Glomerular visceral epithelial cell (primary cell): ENCODE measurements around the gene RNASE4.
A peak's percentile ranks its signal among the peaks of the same experiment; 100 is the strongest.
"Not testable (repeated sequence)": the region's sequence is repeated elsewhere in the genome, so short reads cannot be mapped to it uniquely, and the experiment has no call there.

Experiments
- DNase-seq: peaks from one replicate; pipeline ENCODE4 v3.0.0-alpha.2; 2016; ENCODE audit errors: extremely low spot score

Gene RNASE4

GRCh38 chr14:20698934-20699333 lies 14.6 kb downstream of the RNASE4 start:
- no peak for DNase-seq

- DNase-seq = no peak
Measured at GRCh38 chr14:20699931-20700330, 15.6 kb downstream of the RNASE4 start.

DNA sequence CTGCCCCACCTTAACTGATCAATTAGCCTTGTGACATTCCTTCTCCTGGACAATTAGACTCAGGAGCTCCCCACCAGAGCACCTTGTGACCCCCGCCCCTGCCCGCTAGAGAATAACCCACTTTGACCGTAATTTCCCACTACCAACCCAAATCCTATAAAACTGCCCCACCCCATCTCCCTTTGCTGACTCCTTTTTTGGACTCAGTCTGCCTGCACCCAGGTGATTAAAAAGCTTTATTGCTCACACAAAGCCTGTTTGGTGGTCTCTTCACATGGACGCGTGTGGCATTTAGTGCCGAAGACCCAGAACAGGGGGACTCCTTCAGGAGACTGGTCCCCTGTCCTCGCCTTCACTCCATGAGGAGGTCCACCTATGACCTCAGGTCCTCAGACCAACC lies 16.6 kb downstream of the RNASE4 start:
- not testable (repeated sequence) for DNase-seq

- DNase-seq = no peak
Measured at GRCh38 chr14:20706657-20707355, 22.4 kb downstream of the RNASE4 start.

GRCh38 chr14:20707622-20708021 lies 23.3 kb downstream of the RNASE4 start:
- DNase-seq = no peak

- no peak for DNase-seq
Measured at GRCh38 chr14:20711261-20711660, 26.9 kb downstream of the RNASE4 start.

- DNase-seq = no peak
Measured at GRCh38 chr14:20711685-20712084, 27.3 kb downstream of the RNASE4 start.

- DNase-seq = no peak
Measured at GRCh38 chr14:20712904-20713303, 28.5 kb downstream of the RNASE4 start.

DNA sequence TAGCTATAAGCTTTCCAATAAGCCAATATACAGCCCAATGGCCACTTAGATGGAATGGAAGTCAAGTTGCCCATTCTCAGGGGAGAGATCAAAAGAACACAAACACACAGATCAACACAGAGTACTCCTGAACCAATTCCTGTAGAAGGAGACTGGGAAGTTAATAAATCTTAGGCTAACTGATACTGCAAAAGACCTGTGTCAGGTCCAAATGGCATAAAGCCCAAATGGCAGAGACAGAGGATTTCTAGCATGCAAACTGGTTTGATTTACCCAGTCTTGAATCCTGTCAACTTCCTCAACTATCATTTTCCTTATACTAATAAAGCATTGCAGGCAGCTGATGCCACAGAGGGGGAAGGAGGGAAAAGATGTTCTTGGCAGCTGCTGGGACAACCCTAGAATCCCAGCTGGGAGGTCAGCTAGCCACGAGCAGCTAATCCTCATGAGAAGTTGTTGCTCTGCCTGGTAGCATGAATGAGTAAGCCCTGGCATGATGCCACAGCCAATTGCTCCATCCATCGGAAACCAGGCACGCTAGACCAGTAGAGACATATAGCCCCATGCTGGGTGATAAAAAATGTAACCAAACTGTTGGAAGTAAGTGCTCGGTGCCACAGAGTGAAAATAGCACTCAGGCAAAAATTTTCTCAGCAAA lies 30.4 kb downstream of the RNASE4 start:
- DNase-seq = peak; percentile 65

- no peak for DNase-seq
Measured at GRCh38 chr14:20719777-20720176, 35.4 kb downstream of the RNASE4 start.

DNA sequence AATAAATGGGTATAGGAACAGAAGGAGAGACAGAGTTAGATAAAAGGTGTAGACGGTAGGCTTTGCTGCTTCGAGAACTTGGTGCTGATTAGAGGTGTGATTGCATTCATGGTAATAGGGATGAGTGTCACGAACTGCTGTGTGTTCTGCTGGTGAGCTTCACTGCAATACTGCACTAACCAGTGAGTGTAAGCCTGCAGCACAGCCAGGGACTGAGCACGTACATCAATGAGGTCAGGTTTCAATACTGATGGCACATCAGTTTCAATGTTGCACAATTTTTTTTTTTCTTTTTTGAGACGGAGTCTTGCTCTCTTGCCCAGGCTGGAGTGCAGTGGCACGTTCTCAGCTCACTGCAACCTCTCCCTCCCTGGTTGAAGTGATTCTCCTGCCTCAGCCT lies 36.4 kb downstream of the RNASE4 start:
- no peak for DNase-seq

GRCh38 chr14:20722016-20722415 lies 37.7 kb downstream of the RNASE4 start:
- no peak for DNase-seq

- DNase-seq = no peak
Measured at GRCh38 chr14:20723488-20723887, 39.1 kb downstream of the RNASE4 start.

DNA sequence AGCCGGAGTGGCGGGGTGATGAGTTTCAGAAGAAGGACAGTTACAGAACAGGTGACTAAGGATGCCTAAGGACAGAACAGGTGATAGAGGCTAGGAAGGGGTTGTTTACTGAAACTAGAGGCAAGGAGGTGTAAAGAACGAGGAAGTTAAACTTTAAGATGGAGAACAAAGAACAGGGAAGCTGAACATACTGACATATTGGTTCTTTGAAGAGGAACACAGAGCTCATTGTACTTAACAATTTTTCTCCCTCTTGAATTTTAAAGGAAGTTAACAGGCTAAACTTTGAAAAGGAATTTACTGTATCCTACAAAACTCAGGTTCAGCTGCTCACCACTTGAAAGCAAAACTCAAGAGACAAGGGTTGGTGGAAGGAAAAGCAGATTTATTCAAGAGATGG lies 41.8 kb downstream of the RNASE4 start:
- DNase-seq = not testable (repeated sequence)

- no peak for DNase-seq
Measured at GRCh38 chr14:20726531-20726930, 42.2 kb downstream of the RNASE4 start.

DNA sequence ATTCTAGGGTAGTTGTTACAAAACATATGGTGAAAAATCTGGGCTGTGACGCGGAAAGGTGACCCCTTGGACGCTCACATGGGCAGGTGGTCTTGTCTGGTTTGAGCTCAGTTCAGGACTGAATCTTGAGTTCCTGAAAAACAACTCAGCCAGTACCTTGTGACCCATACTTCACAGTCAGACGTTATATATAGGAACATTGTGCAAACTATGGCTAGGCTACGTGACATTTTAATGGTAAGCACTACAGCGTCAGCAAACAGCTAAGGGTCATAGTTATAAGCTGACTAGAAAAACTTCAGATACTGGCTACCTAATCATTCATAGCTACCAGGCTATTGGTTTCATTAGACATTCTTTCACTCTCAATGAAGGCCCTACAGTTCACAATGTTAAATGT lies 46.5 kb downstream of the RNASE4 start:
- no peak for DNase-seq

DNA sequence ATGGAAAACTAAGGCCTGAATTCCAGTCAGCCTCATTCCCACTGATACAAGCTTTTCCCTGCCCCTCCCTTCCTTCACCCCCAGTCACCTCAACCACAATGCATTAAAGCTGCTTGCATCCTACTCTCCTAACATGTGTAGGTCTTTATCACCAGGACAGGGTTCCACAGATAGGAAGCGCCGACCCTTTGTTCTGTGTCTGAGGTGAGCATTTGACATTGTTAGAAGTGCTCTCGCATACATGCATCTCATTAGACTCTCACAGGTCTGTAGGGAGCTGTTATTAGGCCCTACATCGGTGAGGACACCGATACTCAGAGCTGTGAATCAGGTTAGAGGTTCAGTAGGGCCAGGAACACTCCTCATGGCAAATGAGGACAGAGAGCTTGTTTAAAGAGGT lies 48.1 kb downstream of the RNASE4 start:
- DNase-seq = no peak

DNA sequence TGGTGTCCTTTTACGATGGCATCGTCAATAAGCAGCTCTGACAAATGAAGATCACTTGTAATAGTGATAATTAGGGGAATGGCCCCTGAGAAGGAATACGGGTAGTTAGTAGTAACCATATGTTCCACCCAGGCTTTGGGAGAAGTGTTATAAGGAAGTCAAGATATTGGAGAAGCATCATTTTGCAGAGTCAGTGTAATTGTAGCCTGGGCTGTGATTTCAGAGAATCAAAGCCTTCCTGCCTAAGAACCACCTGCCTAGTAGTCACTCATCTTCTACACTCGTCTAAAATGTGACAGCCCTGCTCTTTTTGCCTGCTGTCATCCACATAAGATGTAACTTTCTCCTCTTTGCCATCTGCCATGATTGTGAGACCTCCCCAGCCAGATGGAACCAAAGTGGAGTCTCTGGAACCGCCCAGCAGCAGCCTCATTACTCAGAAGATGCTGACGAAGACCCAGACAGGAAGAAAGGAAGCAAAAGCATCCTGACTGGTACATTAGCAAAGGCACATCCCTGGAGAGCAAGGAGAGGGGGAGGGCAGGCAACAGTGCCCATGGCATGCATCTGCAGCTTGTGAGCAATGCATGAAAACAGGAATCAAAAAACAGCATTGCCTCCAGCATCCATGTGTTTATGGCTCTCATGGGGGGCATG lies 48.7 kb downstream of the RNASE4 start:
- DNase-seq = no peak

DNA sequence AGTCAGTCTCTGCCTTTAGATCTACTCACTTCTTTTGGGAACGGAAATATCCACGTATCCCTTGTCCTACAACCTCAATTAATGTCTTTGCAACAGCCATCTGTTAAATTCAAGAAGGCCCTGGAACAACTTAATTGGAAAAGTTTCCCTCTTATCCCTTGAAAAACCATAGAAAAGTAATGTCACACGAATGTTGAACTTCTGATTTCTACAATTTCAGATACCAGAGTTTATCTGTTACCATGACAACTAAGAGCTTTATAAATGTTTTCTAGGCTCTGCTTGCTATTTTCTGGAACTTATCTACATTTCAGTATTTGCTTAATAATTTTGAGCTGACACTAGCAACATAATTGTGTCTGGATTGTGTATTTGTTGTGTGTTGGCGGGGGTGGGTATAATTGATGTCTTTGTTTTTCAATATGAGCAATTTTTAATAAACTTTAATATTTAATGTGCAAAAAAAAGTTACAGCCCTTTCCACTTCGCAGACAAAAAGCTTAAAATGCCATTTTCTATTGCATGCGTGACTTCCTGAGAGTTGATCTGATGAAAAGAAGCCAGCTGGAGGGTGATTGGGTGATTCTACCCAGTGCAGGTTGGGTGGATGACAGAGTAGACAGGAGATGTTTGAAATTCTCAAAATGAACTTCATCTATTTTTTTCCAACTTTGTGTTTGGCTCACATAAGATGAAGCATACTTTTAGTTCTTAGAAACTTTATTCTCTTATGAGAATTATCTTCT lies 49.5 kb downstream of the RNASE4 start:
- no peak for DNase-seq

DNA sequence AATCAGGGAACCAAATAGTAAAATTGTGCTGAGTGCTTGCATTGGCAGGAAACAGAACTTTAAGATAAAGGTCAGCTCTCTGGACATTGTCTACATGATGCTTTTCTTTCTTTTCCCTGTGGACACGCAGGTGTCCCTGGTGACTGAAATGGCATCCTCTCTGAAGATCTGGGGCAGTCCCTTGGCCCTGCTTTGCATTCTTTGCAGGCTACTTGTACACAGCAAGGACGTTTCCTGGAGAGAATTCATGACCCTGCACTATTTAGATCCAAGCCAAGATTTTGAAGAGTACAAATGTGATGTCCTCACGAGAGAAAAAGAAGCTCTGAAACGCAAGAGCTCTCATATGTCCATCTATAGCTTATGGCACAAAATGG lies 50.1 kb downstream of the RNASE4 start:
- no peak for DNase-seq

GRCh38 chr14:20738292-20738691 lies 53.9 kb downstream of the RNASE4 start:
- not testable (repeated sequence) for DNase-seq

DNA sequence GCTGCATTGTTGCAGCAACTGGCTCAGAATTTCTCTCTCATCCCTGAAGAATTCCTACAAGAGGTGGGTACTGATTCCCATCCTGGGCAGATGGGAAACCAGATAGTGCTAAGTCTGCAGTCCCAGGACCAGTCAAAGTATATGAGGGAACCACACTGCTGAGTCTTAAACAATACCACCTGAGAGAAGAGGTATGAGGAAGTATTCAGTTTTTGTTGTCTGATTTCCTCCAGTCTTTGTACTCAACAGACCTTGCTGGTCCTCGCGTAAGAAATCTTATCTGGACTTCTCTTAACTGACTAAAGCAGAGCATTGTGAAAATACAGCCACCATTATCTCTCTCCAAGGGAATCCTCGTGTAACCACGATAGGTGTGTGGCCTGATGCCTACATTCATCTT lies 57.8 kb downstream of the RNASE4 start:
- no peak for DNase-seq
